ENCODE results near the gene FCMR. TPM values are rescaled to one million over a fixed set of nuclear protein-coding genes. Genes with fewer than 3 reads are reported as not detected.

FCMR gene
- total and polyA plus RNA-seq, 9 of the 15 experiments (the other 6 are each of a cell fraction or from before 2014, with no cell fraction given): 0.11 to 0.82 (median 0.20) TPM; not detected in 5

DNA sequence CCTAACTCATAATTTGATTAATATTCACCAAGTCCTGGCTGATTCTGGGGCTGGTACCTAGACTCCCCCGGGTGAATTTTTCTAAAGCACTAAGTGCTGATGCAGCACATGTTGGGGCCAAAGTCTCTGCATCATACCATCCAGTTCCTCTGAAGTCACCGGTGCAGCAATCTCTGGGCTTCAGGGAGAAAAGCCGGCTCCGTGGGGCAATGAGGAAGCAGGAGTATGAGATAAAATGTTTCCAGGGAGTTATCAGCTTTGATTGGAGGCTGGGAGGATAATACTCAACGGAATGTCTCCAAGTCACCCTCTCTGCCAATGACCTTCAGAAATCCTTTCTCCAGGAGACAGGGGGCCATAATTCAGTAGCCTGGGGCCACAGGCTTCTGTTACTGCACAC lies 47.3 kb upstream of the FCMR start:
- Histone ChIP-seq H4K20me1 (replicated peaks; ENCODE audit: control insufficient read depth, insufficient read depth, low read length) (no peaks in the 10 kb centered on the region), H3K4me2 (ENCODE audit: insufficient read depth, low read length) (no peak overlapping the region), H2AFZ (ENCODE audit: low read depth, low read length) (no peak overlapping the region), H3K36me3 (ENCODE audit: control insufficient read depth, insufficient read depth, low read length) (no peaks in the 10 kb centered on the region), H3K79me2 (ENCODE audit: control insufficient read depth, insufficient read depth, low read length) (no peaks in the 10 kb centered on the region), H3K9me3 (replicated peaks; ENCODE audit: control insufficient read depth, insufficient read depth, low read depth, low read length) (no peaks in the 10 kb centered on the region), H3K27ac (ENCODE audit: extremely low read depth, low read depth, low read length) (no peak overlapping the region), H3K4me1 (replicated peaks in 1 of 2; ENCODE audit: control insufficient read depth in 2 of 2, insufficient read depth in 2 of 2, low read length in 2 of 2) (no peaks in the 10 kb centered on the region; a peak in 1 of 5 replicates), H3K9ac (ENCODE audit: insufficient read depth in 1 of 2, low read depth in 2 of 2, low read length in 2 of 2) (no peak overlapping the region), H3K27me3 (ENCODE audit: control insufficient read depth in 2 of 2, insufficient read depth in 2 of 2, low read length in 2 of 2) (peaks cover 12 to 21% of the 10 kb centered on the region in 2 experiments; a peak in 4 of 5 replicates), H3K4me3 (no peak overlapping the region), H3K9me1 (ENCODE audit: control insufficient read depth, insufficient read depth, low read length) (no peaks in the 10 kb centered on the region)
- ATAC-seq (peak; percentile 17; the same call in 2 of the 3 replicates), DNase-seq (ENCODE audit: extremely low read depth in 1 of 4, low spot score in 3 of 4) (no peak), FAIRE-seq (no peak)
- 1% methylated on average over 5 of the region's 5 CpGs for WGBS (ENCODE audit: insufficient coverage, low coverage, missing lambda C conversion rate)
- intact Hi-C loops (cut with micrococcal nuclease) (no loop called here), in situ Hi-C loops (cut with MboI) (no loop called here)
- CTCF ChIA-PET (ENCODE audit: low intra/inter-chr PET ratio): no interaction called here
- no TSS peak for BruUV-seq (replicated peaks)
- POLR2A ChIA-PET: interaction anchor here (0.6 to 1.4 kb wide), 4 partner anchors 9 to 837 kb away, joined by 3 to 5 read pairs (median 3); no protein-coding TSS in a partner anchor
- no peak for TF ChIP-seq XRCC3 (IDR thresholded peaks at IDR 0.05)
- TF ChIP-seq, protein P1, sequence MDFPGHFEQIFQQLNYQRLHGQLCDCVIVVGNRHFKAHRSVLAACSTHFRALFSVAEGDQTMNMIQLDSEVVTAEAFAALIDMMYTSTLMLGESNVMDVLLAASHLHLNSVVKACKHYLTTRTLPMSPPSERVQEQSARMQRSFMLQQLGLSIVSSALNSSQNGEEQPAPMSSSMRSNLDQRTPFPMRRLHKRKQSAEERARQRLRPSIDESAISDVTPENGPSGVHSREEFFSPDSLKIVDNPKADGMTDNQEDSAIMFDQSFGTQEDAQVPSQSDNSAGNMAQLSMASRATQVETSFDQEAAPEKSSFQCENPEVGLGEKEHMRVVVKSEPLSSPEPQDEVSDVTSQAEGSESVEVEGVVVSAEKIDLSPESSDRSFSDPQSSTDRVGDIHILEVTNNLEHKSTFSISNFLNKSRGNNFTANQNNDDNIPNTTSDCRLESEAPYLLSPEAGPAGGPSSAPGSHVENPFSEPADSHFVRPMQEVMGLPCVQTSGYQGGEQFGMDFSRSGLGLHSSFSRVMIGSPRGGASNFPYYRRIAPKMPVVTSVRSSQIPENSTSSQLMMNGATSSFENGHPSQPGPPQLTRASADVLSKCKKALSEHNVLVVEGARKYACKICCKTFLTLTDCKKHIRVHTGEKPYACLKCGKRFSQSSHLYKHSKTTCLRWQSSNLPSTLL (IDR thresholded peaks at IDR 0.05): no peak
- TF ChIP-seq MTF1 (CRISPR knock-in tag; IDR thresholded peaks at IDR 0.05; ENCODE audit: borderline replicate concordance): no peak
- TF ChIP-seq CCAR2 (IDR thresholded peaks at IDR 0.05; ENCODE audit: low read depth, low read length): no peak
- no peak for TF ChIP-seq NFATC3 (IDR thresholded peaks at IDR 0.05)
- TF ChIP-seq RBM34 (IDR thresholded peaks at IDR 0.05; ENCODE audit: borderline replicate concordance, insufficient read depth, low read length): no peak
- no peak for TF ChIP-seq ZNF121 (CRISPR knock-in tag; conservative IDR thresholded peaks at IDR 0.05)
- peak; percentile 71 for TF ChIP-seq MAFK (IDR thresholded peaks at IDR 0.05; ENCODE audit: low read length)
- TF ChIP-seq SPI1 (IDR thresholded peaks at IDR 0.05; ENCODE audit: borderline replicate concordance, low read depth, low read length): peak; percentile 35; the same call in 1 of the 2 replicates
- TF ChIP-seq, protein P2, sequence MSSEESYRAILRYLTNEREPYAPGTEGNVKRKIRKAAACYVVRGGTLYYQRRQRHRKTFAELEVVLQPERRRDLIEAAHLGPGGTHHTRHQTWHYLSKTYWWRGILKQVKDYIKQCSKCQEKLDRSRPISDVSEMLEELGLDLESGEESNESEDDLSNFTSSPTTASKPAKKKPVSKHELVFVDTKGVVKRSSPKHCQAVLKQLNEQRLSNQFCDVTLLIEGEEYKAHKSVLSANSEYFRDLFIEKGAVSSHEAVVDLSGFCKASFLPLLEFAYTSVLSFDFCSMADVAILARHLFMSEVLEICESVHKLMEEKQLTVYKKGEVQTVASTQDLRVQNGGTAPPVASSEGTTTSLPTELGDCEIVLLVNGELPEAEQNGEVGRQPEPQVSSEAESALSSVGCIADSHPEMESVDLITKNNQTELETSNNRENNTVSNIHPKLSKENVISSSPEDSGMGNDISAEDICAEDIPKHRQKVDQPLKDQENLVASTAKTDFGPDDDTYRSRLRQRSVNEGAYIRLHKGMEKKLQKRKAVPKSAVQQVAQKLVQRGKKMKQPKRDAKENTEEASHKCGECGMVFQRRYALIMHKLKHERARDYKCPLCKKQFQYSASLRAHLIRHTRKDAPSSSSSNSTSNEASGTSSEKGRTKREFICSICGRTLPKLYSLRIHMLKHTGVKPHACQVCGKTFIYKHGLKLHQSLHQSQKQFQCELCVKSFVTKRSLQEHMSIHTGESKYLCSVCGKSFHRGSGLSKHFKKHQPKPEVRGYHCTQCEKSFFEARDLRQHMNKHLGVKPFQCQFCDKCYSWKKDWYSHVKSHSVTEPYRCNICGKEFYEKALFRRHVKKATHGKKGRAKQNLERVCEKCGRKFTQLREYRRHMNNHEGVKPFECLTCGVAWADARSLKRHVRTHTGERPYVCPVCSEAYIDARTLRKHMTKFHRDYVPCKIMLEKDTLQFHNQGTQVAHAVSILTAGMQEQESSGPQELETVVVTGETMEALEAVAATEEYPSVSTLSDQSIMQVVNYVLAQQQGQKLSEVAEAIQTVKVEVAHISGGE (CRISPR knock-in tag; IDR thresholded peaks at IDR 0.05): no peak
- no peak for TF ChIP-seq ERF (CRISPR knock-in tag; IDR thresholded peaks at IDR 0.05)
- TF ChIP-seq MAFG (tag; conservative IDR thresholded peaks at IDR 0.05): peak; percentile 83
- no peak for TF ChIP-seq GATAD2B (IDR thresholded peaks at IDR 0.05; ENCODE audit: borderline replicate concordance)
- TF ChIP-seq, protein P3, sequence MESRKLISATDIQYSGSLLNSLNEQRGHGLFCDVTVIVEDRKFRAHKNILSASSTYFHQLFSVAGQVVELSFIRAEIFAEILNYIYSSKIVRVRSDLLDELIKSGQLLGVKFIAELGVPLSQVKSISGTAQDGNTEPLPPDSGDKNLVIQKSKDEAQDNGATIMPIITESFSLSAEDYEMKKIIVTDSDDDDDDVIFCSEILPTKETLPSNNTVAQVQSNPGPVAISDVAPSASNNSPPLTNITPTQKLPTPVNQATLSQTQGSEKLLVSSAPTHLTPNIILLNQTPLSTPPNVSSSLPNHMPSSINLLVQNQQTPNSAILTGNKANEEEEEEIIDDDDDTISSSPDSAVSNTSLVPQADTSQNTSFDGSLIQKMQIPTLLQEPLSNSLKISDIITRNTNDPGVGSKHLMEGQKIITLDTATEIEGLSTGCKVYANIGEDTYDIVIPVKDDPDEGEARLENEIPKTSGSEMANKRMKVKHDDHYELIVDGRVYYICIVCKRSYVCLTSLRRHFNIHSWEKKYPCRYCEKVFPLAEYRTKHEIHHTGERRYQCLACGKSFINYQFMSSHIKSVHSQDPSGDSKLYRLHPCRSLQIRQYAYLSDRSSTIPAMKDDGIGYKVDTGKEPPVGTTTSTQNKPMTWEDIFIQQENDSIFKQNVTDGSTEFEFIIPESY (CRISPR knock-in tag; IDR thresholded peaks at IDR 0.05): no peak
- no peak for TF ChIP-seq ZFP30 (CRISPR knock-in tag; IDR thresholded peaks at IDR 0.05; ENCODE audit: borderline replicate concordance)
- TF ChIP-seq EP300 (IDR thresholded peaks at IDR 0.05; ENCODE audit: low read length): no peak

Data from K562 (cell line).